H9 (cell line): ENCODE results near the gene SYNGR2. TPM values are rescaled to one million over a fixed set of nuclear protein-coding genes. Genes with fewer than 3 reads are reported as not detected.

Experiments used
- DNase-seq: peaks from one replicate; pipeline ENCODE4 v3.0.0-alpha.2; 2017
- H2AFZ ChIP-seq: one replicate; pipeline ENCODE4 v1.6.1; 2013; ENCODE audit warnings: mild to moderate bottlenecking, low read length, control low read depth, moderate library complexity
- H2AK5ac ChIP-seq: 2 replicates; pipeline ENCODE4 v1.6.1; 2013; ENCODE audit warnings: low read length, control low read depth, mixed read lengths; ENCODE audit not compliant: insufficient read length
- H2BK120ac ChIP-seq: one replicate; pipeline ENCODE4 v1.6.1; 2013; ENCODE audit warnings: low read depth, mild to moderate bottlenecking, low read length, control low read depth, inconsistent platforms; ENCODE audit not compliant: poor library complexity, severe bottlenecking
- H2BK12ac ChIP-seq: 2 replicates; pipeline ENCODE4 v1.6.1; 2013; ENCODE audit warnings: low read length, control low read depth, mixed read lengths, low read depth; ENCODE audit not compliant: insufficient read length
- H2BK15ac ChIP-seq: 2 replicates; pipeline ENCODE4 v1.6.1; 2013; ENCODE audit warnings: low read depth, low read length, control low read depth
- H2BK20ac ChIP-seq: one replicate; pipeline ENCODE4 v1.6.1; 2013; ENCODE audit warnings: low read depth, mild to moderate bottlenecking, low read length, control low read depth, inconsistent platforms; ENCODE audit not compliant: poor library complexity, severe bottlenecking
- H2BK5ac ChIP-seq: 2 replicates; pipeline ENCODE4 v1.6.1; 2013; ENCODE audit warnings: low read length, control low read depth, mixed read lengths; ENCODE audit not compliant: insufficient read length
- H3K14ac ChIP-seq: 2 replicates; pipeline ENCODE4 v1.6.1; 2013; ENCODE audit warnings: low read length, control low read depth; ENCODE audit not compliant: insufficient read depth
- H3K18ac ChIP-seq: 2 replicates; pipeline ENCODE4 v1.6.1; 2013; ENCODE audit warnings: low read depth, mild to moderate bottlenecking, mixed read lengths, low read length, control low read depth; ENCODE audit not compliant: insufficient read length
- H3K23ac ChIP-seq: 2 replicates; pipeline ENCODE4 v1.6.1; 2013; ENCODE audit warnings: low read length, control low read depth, mixed read lengths, low read depth; ENCODE audit not compliant: insufficient read length
- H3K23me2 ChIP-seq: 2 replicates; pipeline ENCODE4 v1.6.1; 2013; ENCODE audit warnings: low read depth, mild to moderate bottlenecking, mixed read lengths, low read length, control low read depth; ENCODE audit not compliant: insufficient read length, poor library complexity, severe bottlenecking
- H3K27ac ChIP-seq: 2 replicates; pipeline ENCODE4 v1.5.1; 2013; ENCODE audit warnings: low read length, control low read depth, mixed read lengths, low read depth; ENCODE audit not compliant: insufficient read length
- H3K27me3 ChIP-seq: 2 replicates; pipeline ENCODE4 v1.6.1; 2013; ENCODE audit warnings: low read length, control low read depth, inconsistent platforms; ENCODE audit not compliant: insufficient read depth
- H3K4ac ChIP-seq: 2 replicates; pipeline ENCODE4 v1.6.1; 2013; ENCODE audit warnings: low read depth, mild to moderate bottlenecking, control low read depth, inconsistent platforms, low read length, moderate library complexity
- H3K4me1 ChIP-seq: 2 replicates; pipeline ENCODE4 v1.6.1; 2013; ENCODE audit warnings: low read length, control low read depth, inconsistent platforms; ENCODE audit not compliant: insufficient read depth
- H3K4me2 ChIP-seq: 2 replicates; pipeline ENCODE4 v1.6.1; 2013; ENCODE audit warnings: low read length, control low read depth, mixed read lengths; ENCODE audit not compliant: insufficient read length, insufficient read depth
- H3K56ac ChIP-seq: 2 replicates; pipeline ENCODE4 v1.6.1; 2013; ENCODE audit warnings: low read depth, mild to moderate bottlenecking, mixed read lengths, low read length, control low read depth; ENCODE audit not compliant: insufficient read length
- H3K79me1 ChIP-seq: 2 replicates; pipeline ENCODE4 v1.6.1; 2013; ENCODE audit warnings: low read depth, mild to moderate bottlenecking, moderate library complexity, low read length, control low read depth, inconsistent platforms; ENCODE audit not compliant: insufficient read depth, poor library complexity, severe bottlenecking
- H3K79me2 ChIP-seq: 2 replicates; pipeline ENCODE4 v1.6.1; 2013; ENCODE audit warnings: low read length, control low read depth, inconsistent platforms; ENCODE audit not compliant: insufficient read depth
- H3K9ac ChIP-seq: 2 replicates; pipeline ENCODE4 v1.6.1; 2013; ENCODE audit warnings: low read length, control low read depth, mixed read lengths; ENCODE audit not compliant: insufficient read length; ENCODE audit errors: extremely low read depth
- H3K9me3 ChIP-seq: one replicate; pipeline ENCODE4 v1.6.1; 2013; ENCODE audit warnings: low read depth, low read length, inconsistent platforms; ENCODE audit not compliant: control insufficient read depth
- H3T11ph ChIP-seq: one replicate; pipeline ENCODE4 v1.6.1; 2013; ENCODE audit warnings: mild to moderate bottlenecking, low read length, control low read depth, inconsistent platforms
- H4K20me1 ChIP-seq: one replicate; pipeline ENCODE4 v1.6.1; 2013; ENCODE audit not compliant: control insufficient read depth, insufficient read length, insufficient read depth
- H4K5ac ChIP-seq: 2 replicates; pipeline ENCODE4 v1.6.1; 2013; ENCODE audit warnings: low read depth, mild to moderate bottlenecking, mixed read lengths, low read length, control low read depth; ENCODE audit not compliant: insufficient read length
- H4K8ac ChIP-seq: replicated peaks from 2 replicates; pipeline ENCODE4 v1.6.1; 2013; ENCODE audit warnings: low read length, control low read depth, mixed read lengths, low read depth; ENCODE audit not compliant: insufficient read length
- H4K91ac ChIP-seq: 2 replicates; pipeline ENCODE4 v1.6.1; 2013; ENCODE audit warnings: low read depth, mild to moderate bottlenecking, moderate library complexity, mixed read lengths, low read length, control low read depth; ENCODE audit not compliant: insufficient read length
- H3K27ac Mint-ChIP-seq, 3 experiments: 2 replicates in 2 of 3; 3 replicates in 1 of 3; pipeline ENCODE4 v1.8.0; 2020 to 2021; ENCODE audit warnings: mixed read lengths in 3 of 3, mild to moderate bottlenecking in 1 of 3, moderate library complexity in 1 of 3
- H3K27me3 Mint-ChIP-seq: 2 replicates; pipeline ENCODE4 v1.8.0; 2021; ENCODE audit warnings: low read depth, mild to moderate bottlenecking, moderate library complexity, mixed read lengths
- H3K36me3 Mint-ChIP-seq, 3 experiments: 2 replicates in 2 of 3; 3 replicates in 1 of 3; pipeline ENCODE4 v1.8.0; 2020 to 2021; ENCODE audit warnings: low read depth in 3 of 3, mixed read lengths in 3 of 3; ENCODE audit not compliant: insufficient read depth in 1 of 3
- H3K4me1 Mint-ChIP-seq, 2 experiments: 2 replicates each; pipeline ENCODE4 v1.8.0; 2020; ENCODE audit warnings: mixed read lengths in 2 of 2
- H3K4me3 Mint-ChIP-seq, 2 experiments: 2 replicates in 1 of 2; 3 replicates in 1 of 2; pipeline ENCODE4 v1.8.0; 2020 to 2021; ENCODE audit warnings: mild to moderate bottlenecking in 2 of 2, mixed read lengths in 2 of 2, moderate library complexity in 1 of 2
- H3K9me3 Mint-ChIP-seq, 2 experiments: 2 replicates in 1 of 2; 3 replicates in 1 of 2; pipeline ENCODE4 v1.8.0; 2020; ENCODE audit warnings: mild to moderate bottlenecking in 2 of 2, mixed read lengths in 2 of 2, moderate library complexity in 1 of 2
- CTCF ChIP-seq: fragments of 200-600 bp; sonication (generic); conservative IDR thresholded peaks from 3 replicates; pipeline ENCODE4 v1.8.0; 2021; ENCODE audit warnings: antibody characterized with exemption, mild to moderate bottlenecking
- WGBS: extraction: QIAGEN DNeasy Blood & Tissue Kit; methylation state at CpG from one replicate; pipeline ENCODE4 v1.1.7; 2013; ENCODE audit warnings: missing lambda C conversion rate, low lambda C conversion rate, mixed read lengths; ENCODE audit not compliant: insufficient read length; ENCODE audit errors: extremely low coverage; 5-methylcytosine and 5-hydroxymethylcytosine counted together
- total RNA-seq: library from RNA; stranded (reverse); gene quantifications from 2 replicates; pipeline ENCODE4 v1.2.1, GENCODE V29; 2021

The SYNGR2 gene
- total RNA-seq, 1 experiment from 2014 or later: 41.0 TPM

GRCh38 chr17:78168903-78169793 is 767 bp downstream of the SYNGR2 start:
- H3K79me2 ChIP-seq: no peaks in the 10 kb centered on the region
- H2BK5ac ChIP-seq: no peak overlapping the region
- H3K4me2 ChIP-seq: peak overlapping the region; percentile 10
- H2AK5ac ChIP-seq: no peak overlapping the region
- H3K4ac ChIP-seq: no peak overlapping the region
- H3K27ac ChIP-seq: no peak overlapping the region
- no peaks in the 10 kb centered on the region for H3K9me3 ChIP-seq
- H3K14ac ChIP-seq: no peak overlapping the region; the same call in 1 of the 2 replicates
- TF ChIP-seq CTCF: no peak
- no peak overlapping the region for H3K56ac ChIP-seq
- no peak overlapping the region for H2BK12ac ChIP-seq
- H2BK20ac ChIP-seq: no peak overlapping the region
- no peak overlapping the region for H2BK120ac ChIP-seq
- no peak overlapping the region for H2AFZ ChIP-seq
- H3K4me1 Mint-ChIP-seq: peaks cover 30 to 48% of the 10 kb centered on the region in 2 experiments
- no peaks in the 10 kb centered on the region; the same call in 1 of the 2 replicates for H3K4me1 ChIP-seq
- no peak overlapping the region for H3K23ac ChIP-seq
- H3K36me3 Mint-ChIP-seq: peaks cover 9 to 30% (median 17%) of the 10 kb centered on the region in 3 experiments
- H3K9ac ChIP-seq: no peak overlapping the region
- H4K5ac ChIP-seq: no peak overlapping the region
- peak overlapping the region; percentile 73 to 79 for H3K4me3 Mint-ChIP-seq
- H3K23me2 ChIP-seq: no peaks in the 10 kb centered on the region
- H4K91ac ChIP-seq: no peak overlapping the region
- no peak overlapping the region for H2BK15ac ChIP-seq
- H3K18ac ChIP-seq: no peak overlapping the region
- no peaks in the 10 kb centered on the region for H3K27me3 ChIP-seq
- H4K8ac ChIP-seq: no peak overlapping the region
- DNase-seq: peak; percentile 88
- WGBS: no CpG with 5 or more reads among the region's 38 CpGs
- H3K27ac Mint-ChIP-seq: no peak overlapping the region
- H3K27me3 Mint-ChIP-seq: no peaks in the 10 kb centered on the region; the same call in 1 of the 2 replicates
- peaks cover 4% of the 10 kb centered on the region for H4K20me1 ChIP-seq
- no peak overlapping the region for H3T11ph ChIP-seq
- no peaks in the 10 kb centered on the region for H3K9me3 Mint-ChIP-seq
- no peaks in the 10 kb centered on the region for H3K79me1 ChIP-seq
